KMS-11 (cell line): Measurements from ENCODE around the gene CHML.

Experiments
- H2AFZ ChIP-seq: fragments of 200-600 bp; sonication (generic); 2 replicates; pipeline ENCODE4 v1.6.1; 2016; ENCODE audit warnings: antibody characterized with exemption, mixed run types, low read depth
- H3K27ac ChIP-seq: fragments of 200-600 bp; sonication (generic); 2 replicates; pipeline ENCODE4 v1.6.1; 2016; ENCODE audit warnings: mild to moderate bottlenecking, mixed run types
- H3K27me3 ChIP-seq: fragments of 200-600 bp; sonication (generic); 2 replicates; pipeline ENCODE4 v1.6.1; 2017; ENCODE audit warnings: mild to moderate bottlenecking, low read depth, mixed run types, moderate library complexity; ENCODE audit not compliant: insufficient read depth
- H3K36me3 ChIP-seq: fragments of 200-600 bp; sonication (generic); 2 replicates; pipeline ENCODE4 v1.6.1; 2017; ENCODE audit warnings: mild to moderate bottlenecking, mixed run types; ENCODE audit not compliant: insufficient read depth
- H3K4me1 ChIP-seq: fragments of 200-600 bp; sonication (generic); 2 replicates; pipeline ENCODE4 v1.6.1; 2016; ENCODE audit warnings: mild to moderate bottlenecking, low read depth, mixed run types; ENCODE audit not compliant: poor library complexity, severe bottlenecking
- H3K4me2 ChIP-seq: fragments of 200-600 bp; sonication (generic); 2 replicates; pipeline ENCODE4 v1.7.0; 2016; ENCODE audit warnings: mild to moderate bottlenecking, mixed run types
- H3K4me3 ChIP-seq: fragments of 200-600 bp; sonication (generic); IDR thresholded peaks from 2 replicates; pipeline ENCODE4 v1.6.1; 2017; ENCODE audit warnings: low read depth, low read length, mixed read lengths; ENCODE audit not compliant: insufficient read depth
- H3K79me2 ChIP-seq: fragments of 200-600 bp; sonication (generic); 2 replicates; pipeline ENCODE4 v1.6.1; 2016; ENCODE audit warnings: low read depth, mixed run types; ENCODE audit not compliant: insufficient read depth
- H3K9ac ChIP-seq: fragments of 200-600 bp; sonication (generic); 2 replicates; pipeline ENCODE4 v1.6.1; 2016; ENCODE audit warnings: mild to moderate bottlenecking, mixed run types
- H4K20me1 ChIP-seq: fragments of 200-600 bp; sonication (generic); 2 replicates; pipeline ENCODE4 v1.6.1; 2016; ENCODE audit warnings: mild to moderate bottlenecking, mixed run types; ENCODE audit not compliant: insufficient read depth
- CTCF ChIP-seq: fragments of 200-600 bp; sonication (generic); conservative IDR thresholded peaks from 2 replicates; pipeline ENCODE4 v1.6.1; 2017; ENCODE audit warnings: low read depth, mild to moderate bottlenecking, antibody characterized with exemption, low read length, moderate library complexity, mixed read lengths

CHML gene

DNA sequence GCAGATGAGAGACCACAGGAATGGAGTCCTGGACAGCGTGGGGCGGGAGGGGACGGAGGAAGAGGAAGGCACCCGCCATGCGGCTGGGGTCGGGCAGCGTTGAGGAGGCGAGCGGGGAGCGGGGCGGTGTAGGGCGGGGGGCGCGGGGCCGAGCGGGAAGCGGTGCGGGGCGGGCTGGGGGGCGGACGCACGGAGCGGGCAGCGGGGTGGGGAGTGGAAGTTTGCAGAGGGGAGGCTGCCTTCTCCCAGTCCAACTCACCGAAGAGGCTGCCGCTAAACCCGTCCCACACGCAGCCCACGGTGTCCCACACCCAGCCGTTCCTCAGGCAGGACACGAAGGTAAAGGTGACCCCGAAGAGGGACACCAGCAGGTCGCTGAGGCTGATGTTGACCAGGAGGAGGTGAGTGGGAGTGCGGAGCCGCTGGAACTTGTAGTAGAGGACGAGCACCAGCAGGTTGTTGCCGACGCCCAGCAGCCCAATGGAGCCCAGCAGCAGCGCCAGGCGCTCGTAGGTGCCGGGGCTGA, 483 bp downstream of the CHML start:
- peak overlapping the region; percentile 73 for H3K27ac ChIP-seq
- H3K4me1 ChIP-seq: peaks cover 29% of the 10 kb centered on the region
- no peaks in the 10 kb centered on the region for H3K27me3 ChIP-seq
- no peak for TF ChIP-seq CTCF
- no peaks in the 10 kb centered on the region for H3K36me3 ChIP-seq
- H4K20me1 ChIP-seq: no peaks in the 10 kb centered on the region
- peak overlapping the region; percentile 86 for H2AFZ ChIP-seq
- H3K4me2 ChIP-seq: peak overlapping the region; percentile 58
- peak overlapping the region; percentile 95 for H3K4me3 ChIP-seq
- H3K79me2 ChIP-seq: peaks cover 40% of the 10 kb centered on the region
- H3K9ac ChIP-seq: peak overlapping the region; percentile 87

DNA sequence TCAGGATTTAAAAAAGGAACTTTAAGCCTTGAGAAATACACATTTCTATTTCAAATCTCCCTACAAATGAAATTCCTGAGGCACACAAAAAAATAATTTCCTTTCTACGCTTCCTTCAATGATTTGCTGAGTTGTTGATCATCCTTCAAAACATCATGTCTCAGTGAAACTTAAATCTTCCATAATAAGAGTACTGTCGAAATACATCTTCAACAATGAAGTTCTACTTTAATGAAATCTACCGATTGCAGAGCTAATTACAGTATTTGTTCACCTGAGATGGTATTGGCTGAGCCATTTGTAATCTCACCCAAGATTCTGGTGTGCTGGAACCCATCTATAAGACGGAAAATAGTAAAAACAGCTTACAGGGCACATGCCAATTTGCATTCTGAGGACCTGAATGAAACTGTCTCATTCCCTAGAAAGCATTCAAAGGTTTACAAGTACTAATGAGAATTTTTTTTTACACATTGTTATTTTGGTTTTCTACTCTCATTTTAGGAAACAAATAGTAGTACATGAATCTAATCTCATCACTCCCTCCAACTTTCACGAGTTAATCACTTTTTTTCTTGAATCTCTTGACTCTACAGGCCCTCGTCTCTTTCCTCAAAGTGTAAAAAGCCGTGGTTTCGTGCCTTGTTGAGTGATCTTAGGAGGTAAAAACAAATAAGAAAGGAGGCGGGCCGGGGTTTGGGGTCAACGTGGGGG, 1.1 kb downstream of the CHML start:
- H2AFZ ChIP-seq: peak overlapping the region; percentile 86
- H3K27me3 ChIP-seq: no peaks in the 10 kb centered on the region
- no peak for TF ChIP-seq CTCF
- peak overlapping the region; percentile 73 for H3K27ac ChIP-seq
- H3K4me2 ChIP-seq: peak overlapping the region; percentile 58
- H3K9ac ChIP-seq: peak overlapping the region; percentile 87; the same call in 1 of the 2 replicates
- H3K36me3 ChIP-seq: no peaks in the 10 kb centered on the region
- H3K4me3 ChIP-seq: peak overlapping the region; percentile 95
- H3K4me1 ChIP-seq: peaks cover 29% of the 10 kb centered on the region
- H4K20me1 ChIP-seq: no peaks in the 10 kb centered on the region
- H3K79me2 ChIP-seq: peaks cover 43% of the 10 kb centered on the region

DNA sequence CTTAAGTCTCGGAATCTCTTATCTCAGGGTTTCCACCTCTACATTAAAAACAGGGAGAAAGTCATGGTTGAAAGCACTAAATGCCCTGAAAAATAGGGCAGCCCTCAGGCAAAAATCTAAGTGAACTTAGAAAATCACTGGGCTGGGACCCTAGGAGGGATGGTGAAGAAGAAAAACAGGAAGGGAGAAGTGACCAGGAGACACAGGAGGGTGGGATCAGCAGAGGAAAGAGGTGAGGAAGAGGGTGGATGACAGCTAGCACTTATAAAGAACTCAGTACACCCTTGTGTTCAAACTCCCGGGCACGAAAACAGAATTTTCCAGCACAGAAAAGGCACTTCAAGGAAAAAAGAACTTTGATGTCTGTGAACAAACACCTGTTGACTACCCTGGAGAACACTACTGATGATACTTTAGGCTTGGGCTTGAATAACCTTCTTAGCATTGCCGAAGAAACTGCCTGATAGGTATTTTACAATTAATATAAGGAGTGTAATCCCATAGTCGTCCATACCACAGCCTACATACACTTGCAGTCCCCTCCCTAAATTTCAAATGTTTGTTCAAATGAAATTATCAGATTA, 2.0 kb downstream of the CHML start:
- H3K4me3 ChIP-seq: no peak overlapping the region
- H3K4me2 ChIP-seq: peak overlapping the region; percentile 58
- H3K79me2 ChIP-seq: peaks cover 45% of the 10 kb centered on the region
- no peak for TF ChIP-seq CTCF
- H3K4me1 ChIP-seq: peaks cover 29% of the 10 kb centered on the region
- no peaks in the 10 kb centered on the region for H3K27me3 ChIP-seq
- no peaks in the 10 kb centered on the region for H4K20me1 ChIP-seq
- no peak overlapping the region for H3K9ac ChIP-seq
- H3K27ac ChIP-seq: no peak overlapping the region
- no peak overlapping the region for H2AFZ ChIP-seq
- H3K36me3 ChIP-seq: no peaks in the 10 kb centered on the region

GRCh38 chr1:241637604-241638003, 2.6 kb downstream of the CHML start:
- peak overlapping the region; percentile 58 for H3K4me2 ChIP-seq
- no peak overlapping the region for H3K4me3 ChIP-seq
- no peak overlapping the region for H3K9ac ChIP-seq
- no peak for TF ChIP-seq CTCF
- no peak overlapping the region for H3K27ac ChIP-seq
- peaks cover 45% of the 10 kb centered on the region for H3K79me2 ChIP-seq
- peaks cover 29% of the 10 kb centered on the region for H3K4me1 ChIP-seq
- no peak overlapping the region for H2AFZ ChIP-seq
- H3K36me3 ChIP-seq: no peaks in the 10 kb centered on the region
- no peaks in the 10 kb centered on the region for H4K20me1 ChIP-seq
- H3K27me3 ChIP-seq: no peaks in the 10 kb centered on the region
